Liver (tissue), 9 donors: Measurements from ENCODE around the gene ZNF679. TPM values are rescaled to one million over a fixed set of nuclear protein-coding genes. Genes with fewer than 3 reads are reported as not detected.
"Not testable (repeated sequence)": the region's sequence is repeated elsewhere in the genome, so short reads cannot be mapped to it uniquely, and the experiment has no call there.

ENCODE experiments used
- DNase-seq: peaks from one replicate; pipeline ENCODE4 v3.0.0-alpha.2; 2017; ENCODE audit warnings: low spot score
- H3K27ac ChIP-seq, 2 donors: one replicate each; pipeline ENCODE4 v1.7.0; 2013; ENCODE audit warnings: inconsistent platforms in 2 of 2, low read length in 2 of 2, control low read depth in 1 of 2, low read depth in 1 of 2, mild to moderate bottlenecking in 1 of 2
- H3K27me3 ChIP-seq, 4 donors: one replicate each; pipeline versions ENCODE4 v1.6.1 to v1.7.0; 2013; ENCODE audit warnings: low read length in 3 of 4, inconsistent platforms in 1 of 4, mild to moderate bottlenecking in 1 of 4, moderate library complexity in 1 of 4; ENCODE audit not compliant: control insufficient read depth in 4 of 4, insufficient read depth in 4 of 4
- H3K36me3 ChIP-seq, 4 donors: one replicate each; pipeline versions ENCODE4 v1.6.1 to v1.7.0; 2013; ENCODE audit warnings: low read length in 3 of 4, mild to moderate bottlenecking in 3 of 4, low read depth in 1 of 4, moderate library complexity in 1 of 4; ENCODE audit not compliant: control insufficient read depth in 4 of 4, insufficient read depth in 3 of 4
- H3K4me1 ChIP-seq, 4 donors: one replicate each; pipeline versions ENCODE4 v1.6.1 to v1.7.0; 2013; ENCODE audit warnings: low read length in 3 of 4, mild to moderate bottlenecking in 3 of 4, moderate library complexity in 1 of 4; ENCODE audit not compliant: control insufficient read depth in 4 of 4, insufficient read depth in 4 of 4
- H3K4me3 ChIP-seq, 3 donors: one replicate each; pipeline versions ENCODE4 v1.6.1 to v1.7.0; 2013; ENCODE audit warnings: low read length in 3 of 3, control low read depth in 1 of 3, low read depth in 1 of 3, mild to moderate bottlenecking in 1 of 3
- H3K9ac ChIP-seq, 2 donors: one replicate each; pipeline ENCODE4 v1.7.0; 2013; ENCODE audit warnings: low read length in 2 of 2, mild to moderate bottlenecking in 2 of 2, moderate library complexity in 2 of 2, control low read depth in 1 of 2, low read depth in 1 of 2
- H3K9me3 ChIP-seq, 4 donors: one replicate each; pipeline versions ENCODE4 v1.6.1 to v1.7.0; 2013; ENCODE audit warnings: low read length in 3 of 4; ENCODE audit not compliant: control insufficient read depth in 4 of 4
- FOXA1 ChIP-seq: IDR thresholded peaks from 2 replicates; pipeline ENCODE4 v1.6.1; 2016; ENCODE audit warnings: antibody characterized with exemption
- GABPA ChIP-seq, 2 donors: IDR thresholded peaks in 1 of 2; conservative IDR thresholded peaks in 1 of 2; 2 replicates each; pipeline ENCODE4 v1.6.1; 2016; ENCODE audit warnings: antibody characterized with exemption in 2 of 2, mild to moderate bottlenecking in 1 of 2, moderate library complexity in 1 of 2
- HNF4G ChIP-seq: IDR thresholded peaks from 2 replicates; pipeline ENCODE4 v1.6.1; 2016; ENCODE audit warnings: antibody characterized with exemption
- RAD21 ChIP-seq, 2 donors: IDR thresholded peaks; 2 replicates each; pipeline ENCODE4 v1.6.1; 2016; ENCODE audit warnings: antibody characterized with exemption in 2 of 2, mild to moderate bottlenecking in 2 of 2
- RXRA ChIP-seq, 2 donors: IDR thresholded peaks; 2 replicates each; pipeline ENCODE4 v1.6.1; 2017 to 2018; ENCODE audit warnings: antibody characterized with exemption in 2 of 2, mild to moderate bottlenecking in 1 of 2
- SP1 ChIP-seq: IDR thresholded peaks from 2 replicates; pipeline ENCODE4 v1.6.1; 2018; ENCODE audit warnings: antibody characterized with exemption, mild to moderate bottlenecking
- TAF1 ChIP-seq: conservative IDR thresholded peaks from 2 replicates; pipeline ENCODE4 v1.6.1; 2016; ENCODE audit warnings: antibody characterized with exemption, mild to moderate bottlenecking
- WGBS: extraction: QIAGEN DNeasy Blood & Tissue Kit; methylation state at CpG from one replicate; pipeline ENCODE4 v1.1.7; 2013; 5-methylcytosine and 5-hydroxymethylcytosine counted together
- polyA plus RNA-seq, 2 donors: library from polyadenylated mRNA; stranded (reverse) in 1 of 2; unstranded in 1 of 2; fragments of 200-250 nt in 1 of 2; fragments of >200 nt in 1 of 2; fragmentation: Nextera tagmentation in 1 of 2; extraction: Ambion mirVana in 1 of 2; gene quantifications; one replicate each; pipeline versions ENCODE4 v1.2.1 to v1.2.3, GENCODE V29; 2013 to 2015
- total RNA-seq, 2 donors: library from RNA; depleted of rRNA; stranded (reverse); fragments of >200 nt; gene quantifications; one replicate each; pipeline ENCODE4 v1.2.3, GENCODE V29; 2014
- TF ChIP-seq, protein P1 (sequence below): fragments of 150-350 bp; IDR thresholded peaks from 2 replicates; pipeline ENCODE4 v1.5.1; 2017; ENCODE audit warnings: improper control_type of control experiment, low read depth, low read length; ENCODE audit not compliant: missing input control
- TF ChIP-seq, protein P2 (sequence below): IDR thresholded peaks from 2 replicates; pipeline ENCODE4 v1.6.1; 2016; ENCODE audit warnings: antibody characterized with exemption
- TF ChIP-seq, protein P3 (sequence below): IDR thresholded peaks from 2 replicates; pipeline ENCODE4 v1.6.1; 2016; ENCODE audit warnings: antibody characterized with exemption
- TF ChIP-seq, protein P4 (sequence below): IDR thresholded peaks from 2 replicates; pipeline ENCODE4 v1.6.1; 2016; ENCODE audit warnings: antibody characterized with exemption, mild to moderate bottlenecking
- TF ChIP-seq, protein P5 (sequence below): IDR thresholded peaks from 2 replicates; pipeline ENCODE4 v1.6.1; 2016; ENCODE audit warnings: antibody characterized with exemption
- donor health status: healthy.
- donor health status: healthy.
- donor health status: healthy.
- donor health status: healthy.
- donor health status: healthy.

The ZNF679 gene
- total RNA-seq (not detected), polyA plus RNA-seq (not detected)

DNA sequence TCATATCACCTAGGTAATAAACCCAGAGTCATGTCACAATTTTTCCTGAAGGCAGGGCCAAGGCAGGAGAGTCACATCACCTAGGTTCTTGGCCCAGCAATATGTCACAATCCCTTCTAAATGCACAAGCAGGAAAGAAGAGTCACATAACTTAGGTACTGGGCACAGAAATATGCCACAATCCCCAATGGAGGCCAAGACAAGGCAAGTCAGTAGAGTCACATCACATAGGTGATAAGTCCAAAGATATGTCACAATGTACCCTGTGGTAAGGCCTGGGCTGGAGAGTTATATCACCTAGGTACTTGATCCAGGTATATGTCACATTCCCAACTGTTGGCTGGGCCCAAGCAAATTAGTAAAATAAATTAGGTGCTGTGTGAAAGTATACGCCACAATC, at the start of gene ZNF679:
Gene ZNF679, plus strand, starts transcription at position 301 of the 400 bp plus-strand sequence. CDS start 20,644 bp downstream, outside the sequence.
- not testable (repeated sequence) for H3K27ac ChIP-seq, H3K36me3 ChIP-seq, DNase-seq, H3K4me1 ChIP-seq, H3K27me3 ChIP-seq, H3K9ac ChIP-seq
- H3K4me3 ChIP-seq, result peak within 1 kb of the TSS in 1 of 3 donors; percentile 32
- peaks cover 7 to 34% (median 12%) of the 10 kb centered on the region in 4 donors for H3K9me3 ChIP-seq
- 95% methylated on average over 1 of the region's 1 CpG for WGBS

DNA sequence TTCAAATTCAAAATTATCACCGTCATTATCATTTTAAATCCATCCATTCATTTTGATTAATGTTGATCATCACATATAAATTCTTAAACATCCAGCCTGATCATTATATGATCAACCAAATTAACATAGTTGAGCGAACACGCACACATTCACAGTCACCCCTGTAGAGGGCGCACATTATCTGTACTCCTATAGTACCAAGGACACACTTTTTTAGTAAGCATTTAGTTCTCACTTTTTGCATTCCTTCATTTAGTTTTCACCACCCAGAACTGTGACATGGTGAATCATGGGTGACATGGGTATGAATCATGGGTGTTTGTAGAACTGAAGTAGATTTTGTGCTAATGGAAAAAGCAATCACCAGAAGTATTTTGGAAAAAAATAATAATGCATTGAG, 47.3 kb upstream of the ZNF679 start:
- TF ChIP-seq, protein P1, sequence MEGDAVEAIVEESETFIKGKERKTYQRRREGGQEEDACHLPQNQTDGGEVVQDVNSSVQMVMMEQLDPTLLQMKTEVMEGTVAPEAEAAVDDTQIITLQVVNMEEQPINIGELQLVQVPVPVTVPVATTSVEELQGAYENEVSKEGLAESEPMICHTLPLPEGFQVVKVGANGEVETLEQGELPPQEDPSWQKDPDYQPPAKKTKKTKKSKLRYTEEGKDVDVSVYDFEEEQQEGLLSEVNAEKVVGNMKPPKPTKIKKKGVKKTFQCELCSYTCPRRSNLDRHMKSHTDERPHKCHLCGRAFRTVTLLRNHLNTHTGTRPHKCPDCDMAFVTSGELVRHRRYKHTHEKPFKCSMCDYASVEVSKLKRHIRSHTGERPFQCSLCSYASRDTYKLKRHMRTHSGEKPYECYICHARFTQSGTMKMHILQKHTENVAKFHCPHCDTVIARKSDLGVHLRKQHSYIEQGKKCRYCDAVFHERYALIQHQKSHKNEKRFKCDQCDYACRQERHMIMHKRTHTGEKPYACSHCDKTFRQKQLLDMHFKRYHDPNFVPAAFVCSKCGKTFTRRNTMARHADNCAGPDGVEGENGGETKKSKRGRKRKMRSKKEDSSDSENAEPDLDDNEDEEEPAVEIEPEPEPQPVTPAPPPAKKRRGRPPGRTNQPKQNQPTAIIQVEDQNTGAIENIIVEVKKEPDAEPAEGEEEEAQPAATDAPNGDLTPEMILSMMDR, result peak; percentile 40
- TF ChIP-seq, protein P2, sequence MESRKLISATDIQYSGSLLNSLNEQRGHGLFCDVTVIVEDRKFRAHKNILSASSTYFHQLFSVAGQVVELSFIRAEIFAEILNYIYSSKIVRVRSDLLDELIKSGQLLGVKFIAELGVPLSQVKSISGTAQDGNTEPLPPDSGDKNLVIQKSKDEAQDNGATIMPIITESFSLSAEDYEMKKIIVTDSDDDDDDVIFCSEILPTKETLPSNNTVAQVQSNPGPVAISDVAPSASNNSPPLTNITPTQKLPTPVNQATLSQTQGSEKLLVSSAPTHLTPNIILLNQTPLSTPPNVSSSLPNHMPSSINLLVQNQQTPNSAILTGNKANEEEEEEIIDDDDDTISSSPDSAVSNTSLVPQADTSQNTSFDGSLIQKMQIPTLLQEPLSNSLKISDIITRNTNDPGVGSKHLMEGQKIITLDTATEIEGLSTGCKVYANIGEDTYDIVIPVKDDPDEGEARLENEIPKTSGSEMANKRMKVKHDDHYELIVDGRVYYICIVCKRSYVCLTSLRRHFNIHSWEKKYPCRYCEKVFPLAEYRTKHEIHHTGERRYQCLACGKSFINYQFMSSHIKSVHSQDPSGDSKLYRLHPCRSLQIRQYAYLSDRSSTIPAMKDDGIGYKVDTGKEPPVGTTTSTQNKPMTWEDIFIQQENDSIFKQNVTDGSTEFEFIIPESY, result no peak
- TF ChIP-seq SP1, result no peak
- TF ChIP-seq FOXA1, result no peak
- TF ChIP-seq, protein P3, sequence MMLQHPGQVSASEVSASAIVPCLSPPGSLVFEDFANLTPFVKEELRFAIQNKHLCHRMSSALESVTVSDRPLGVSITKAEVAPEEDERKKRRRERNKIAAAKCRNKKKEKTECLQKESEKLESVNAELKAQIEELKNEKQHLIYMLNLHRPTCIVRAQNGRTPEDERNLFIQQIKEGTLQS, result no peak
- peak; percentile 52 to 66 for TF ChIP-seq RAD21 (IDR thresholded peaks at IDR 0.05)
- WGBS, result 38% methylated on average over 4 of the region's 4 CpGs
- H3K27me3 ChIP-seq, result peaks cover 0 to 5% (median 0%) of the 10 kb centered on the region in 4 donors

DNA sequence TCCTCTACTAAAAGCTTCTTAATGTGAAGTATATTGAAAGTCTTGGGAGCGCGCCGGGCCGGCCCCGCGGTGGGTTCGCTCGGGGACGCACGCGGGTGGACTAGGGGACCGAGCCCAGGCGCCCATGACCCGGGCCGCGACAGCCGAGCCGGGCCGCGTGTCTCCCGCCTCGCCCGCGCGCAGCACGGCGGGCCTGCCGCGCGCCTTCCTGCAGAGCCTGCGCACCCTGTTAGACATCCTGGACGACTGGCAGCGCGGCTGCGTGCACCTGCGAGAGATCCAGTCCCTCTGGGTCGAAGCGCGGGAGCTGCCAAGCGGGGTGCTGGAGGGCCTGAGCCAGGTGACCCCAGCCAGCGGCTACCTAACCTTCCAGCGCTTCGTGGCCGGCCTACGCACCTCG, 46.7 kb upstream of the ZNF679 start:
- no peak for DNase-seq
- no peak overlapping the region for H3K9ac ChIP-seq
- no peak overlapping the region for H3K27ac ChIP-seq
- WGBS, result 33% methylated on average over 46 of the region's 46 CpGs
- no peak for TF ChIP-seq GABPA (IDR thresholded peaks at IDR 0.05 in 1 of 2, conservative IDR thresholded peaks at IDR 0.05 in 1 of 2)
- no peak for TF ChIP-seq TAF1
- TF ChIP-seq, protein P4, sequence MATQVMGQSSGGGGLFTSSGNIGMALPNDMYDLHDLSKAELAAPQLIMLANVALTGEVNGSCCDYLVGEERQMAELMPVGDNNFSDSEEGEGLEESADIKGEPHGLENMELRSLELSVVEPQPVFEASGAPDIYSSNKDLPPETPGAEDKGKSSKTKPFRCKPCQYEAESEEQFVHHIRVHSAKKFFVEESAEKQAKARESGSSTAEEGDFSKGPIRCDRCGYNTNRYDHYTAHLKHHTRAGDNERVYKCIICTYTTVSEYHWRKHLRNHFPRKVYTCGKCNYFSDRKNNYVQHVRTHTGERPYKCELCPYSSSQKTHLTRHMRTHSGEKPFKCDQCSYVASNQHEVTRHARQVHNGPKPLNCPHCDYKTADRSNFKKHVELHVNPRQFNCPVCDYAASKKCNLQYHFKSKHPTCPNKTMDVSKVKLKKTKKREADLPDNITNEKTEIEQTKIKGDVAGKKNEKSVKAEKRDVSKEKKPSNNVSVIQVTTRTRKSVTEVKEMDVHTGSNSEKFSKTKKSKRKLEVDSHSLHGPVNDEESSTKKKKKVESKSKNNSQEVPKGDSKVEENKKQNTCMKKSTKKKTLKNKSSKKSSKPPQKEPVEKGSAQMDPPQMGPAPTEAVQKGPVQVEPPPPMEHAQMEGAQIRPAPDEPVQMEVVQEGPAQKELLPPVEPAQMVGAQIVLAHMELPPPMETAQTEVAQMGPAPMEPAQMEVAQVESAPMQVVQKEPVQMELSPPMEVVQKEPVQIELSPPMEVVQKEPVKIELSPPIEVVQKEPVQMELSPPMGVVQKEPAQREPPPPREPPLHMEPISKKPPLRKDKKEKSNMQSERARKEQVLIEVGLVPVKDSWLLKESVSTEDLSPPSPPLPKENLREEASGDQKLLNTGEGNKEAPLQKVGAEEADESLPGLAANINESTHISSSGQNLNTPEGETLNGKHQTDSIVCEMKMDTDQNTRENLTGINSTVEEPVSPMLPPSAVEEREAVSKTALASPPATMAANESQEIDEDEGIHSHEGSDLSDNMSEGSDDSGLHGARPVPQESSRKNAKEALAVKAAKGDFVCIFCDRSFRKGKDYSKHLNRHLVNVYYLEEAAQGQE, result no peak
- TF ChIP-seq, protein P5, sequence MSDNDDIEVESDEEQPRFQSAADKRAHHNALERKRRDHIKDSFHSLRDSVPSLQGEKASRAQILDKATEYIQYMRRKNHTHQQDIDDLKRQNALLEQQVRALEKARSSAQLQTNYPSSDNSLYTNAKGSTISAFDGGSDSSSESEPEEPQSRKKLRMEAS, result no peak
- TF ChIP-seq RXRA (IDR thresholded peaks at IDR 0.05), result no peak
- TF ChIP-seq RAD21 (IDR thresholded peaks at IDR 0.05), result no peak
- TF ChIP-seq, protein P3, result no peak
- TF ChIP-seq HNF4G, result no peak
- H3K27me3 ChIP-seq, result peaks cover 0 to 5% (median 0%) of the 10 kb centered on the region in 4 donors
- peaks cover 0 to 10% (median 0%) of the 10 kb centered on the region in 4 donors for H3K4me1 ChIP-seq
- peaks cover 0 to 4% (median 0%) of the 10 kb centered on the region in 4 donors for H3K9me3 ChIP-seq
- H3K4me3 ChIP-seq, result no peak overlapping the region
- H3K36me3 ChIP-seq, result no peaks in the 10 kb centered on the region

More for the DNA sequence above, 47.3 kb upstream of the ZNF679 start:
- Histone ChIP-seq H3K9me3 (peaks cover 0 to 4% (median 0%) of the 10 kb centered on the region in 4 donors), H3K27ac (no peak overlapping the region), H3K4me1 (peaks cover 0 to 10% (median 0%) of the 10 kb centered on the region in 4 donors), H3K9ac (no peak overlapping the region), H3K4me3 (no peak overlapping the region), H3K36me3 (no peaks in the 10 kb centered on the region)
- no peak for DNase-seq
